ENCODE measurements around the gene AUNIP. TPM values are rescaled to one million over a fixed set of nuclear protein-coding genes. Genes with fewer than 3 reads are reported as not detected.

AUNIP gene
- total and polyA plus RNA-seq, 2 donors from 2014 or later = 0.38 TPM; not detected in 1

GRCh38 chr1:25904943-25905679 is 45.9 kb upstream of the AUNIP start:
- FAIRE-seq = no peak
- Histone ChIP-seq H3K36me3 (ENCODE audit: control insufficient read depth in 2 of 3, insufficient read depth in 3 of 3, low read length in 3 of 3) (peaks cover 0 to 9% (median 0%) of the 10 kb centered on the region in 3 donors), H3K27me3 (ENCODE audit: control insufficient read depth, insufficient read depth, low read length) (no peaks in the 10 kb centered on the region), H3K9ac (ENCODE audit: low read length in 3 of 3) (peak overlapping the region; percentile 17 to 93 (median 60)), H3K4me1 (ENCODE audit: control insufficient read depth in 2 of 3, insufficient read depth in 2 of 3, low read depth in 1 of 3, low read length in 3 of 3) (peaks cover 0 to 11% (median 6%) of the 10 kb centered on the region in 3 donors), H3K27ac (ENCODE audit: low read depth in 2 of 2, low read length in 2 of 2) (no peak overlapping the region), H3K9me3 (ENCODE audit: control insufficient read depth in 2 of 3, insufficient read depth in 1 of 3, low read length in 3 of 3) (no peaks in the 10 kb centered on the region), H3K4me3 (ENCODE audit: low read length in 3 of 3) (peak overlapping the region; percentile 78 to 98 (median 94))
- DNase-seq = peak; percentile 97 to 99 (median 98)
- intact Hi-C loops (cut with DNase I) = loop anchor here (5.0 kb wide), 1 partner anchor 92 kb away; the partner anchor contains the start of gene PAFAH2
- no peak for TF ChIP-seq CTCF (IDR thresholded peaks at IDR 0.05; ENCODE audit: borderline replicate concordance, extremely low read depth, insufficient read depth)

- H3K4me1 ChIP-seq (ENCODE audit: control insufficient read depth in 2 of 3, insufficient read depth in 2 of 3, low read depth in 1 of 3, low read length in 3 of 3) = peaks cover 0 to 11% (median 6%) of the 10 kb centered on the region in 3 donors
- no peaks in the 10 kb centered on the region for H3K27me3 ChIP-seq (ENCODE audit: control insufficient read depth, insufficient read depth, low read length)
- TF ChIP-seq CTCF (IDR thresholded peaks at IDR 0.05; ENCODE audit: borderline replicate concordance, extremely low read depth, insufficient read depth) = no peak
- peak overlapping the region in 1 of 3 donors; percentile 98 for H3K4me3 ChIP-seq (ENCODE audit: low read length in 3 of 3)
- peaks cover 0 to 11% (median 0%) of the 10 kb centered on the region in 3 donors for H3K36me3 ChIP-seq (ENCODE audit: control insufficient read depth in 2 of 3, insufficient read depth in 3 of 3, low read length in 3 of 3)
- no peaks in the 10 kb centered on the region for H3K9me3 ChIP-seq (ENCODE audit: control insufficient read depth in 2 of 3, insufficient read depth in 1 of 3, low read length in 3 of 3)
- no peak overlapping the region for H3K27ac ChIP-seq (ENCODE audit: low read depth in 2 of 2, low read length in 2 of 2)
- intact Hi-C loops (cut with DNase I) = loop anchor here (5.0 kb wide), 1 partner anchor 93 kb away; the partner anchor contains the start of gene PAFAH2
- peak in 1 of 5 donors; percentile 10 for DNase-seq
- FAIRE-seq = no peak
- H3K9ac ChIP-seq (ENCODE audit: low read length in 3 of 3) = peak overlapping the region in 1 of 3 donors; percentile 93
Measured at GRCh38 chr1:25903986-25904385, 44.7 kb upstream of the AUNIP start.

GRCh38 chr1:25902462-25902861 is 43.2 kb upstream of the AUNIP start:
- DNase-seq = no peak

More at GRCh38 chr1:25902462-25902861, 43.2 kb upstream of the AUNIP start:
- peaks cover 0 to 15% (median 0%) of the 10 kb centered on the region in 3 donors for H3K36me3 ChIP-seq (ENCODE audit: control insufficient read depth in 2 of 3, insufficient read depth in 3 of 3, low read length in 3 of 3)
- H3K9me3 ChIP-seq (ENCODE audit: control insufficient read depth in 2 of 3, insufficient read depth in 1 of 3, low read length in 3 of 3) = no peaks in the 10 kb centered on the region
- peaks cover 0 to 11% (median 6%) of the 10 kb centered on the region in 3 donors for H3K4me1 ChIP-seq (ENCODE audit: control insufficient read depth in 2 of 3, insufficient read depth in 2 of 3, low read depth in 1 of 3, low read length in 3 of 3)
- peak overlapping the region in 1 of 3 donors; percentile 4 for H3K4me3 ChIP-seq (ENCODE audit: low read length in 3 of 3)
- FAIRE-seq = no peak
- no peak overlapping the region for H3K9ac ChIP-seq (ENCODE audit: low read length in 3 of 3)
- no peak for TF ChIP-seq CTCF (IDR thresholded peaks at IDR 0.05; ENCODE audit: borderline replicate concordance, extremely low read depth, insufficient read depth)
- intact Hi-C loops (cut with DNase I) = loop anchor here (5.0 kb wide), 1 partner anchor 95 kb away; the partner anchor contains the start of gene PAFAH2
- H3K27ac ChIP-seq (ENCODE audit: low read depth in 2 of 2, low read length in 2 of 2) = no peak overlapping the region
- no peaks in the 10 kb centered on the region for H3K27me3 ChIP-seq (ENCODE audit: control insufficient read depth, insufficient read depth, low read length)

Data from kidney (tissue), 14 donors.